GM19324 (cell line): ENCODE results near the gene GNAS.

ENCODE experiments used
- ATAC-seq: cut with Tn5 transposase; IDR thresholded peaks from one replicate; pipeline ENCODE4 v1.9.1; 2021; ENCODE audit warnings: mild to moderate bottlenecking, moderate library complexity; ENCODE audit not compliant: unreplicated experiment, low FRiP score

GNAS gene

GRCh38 chr20:58851969-58852458 is 502 bp upstream of the GNAS start:
- ATAC-seq: no peak

GRCh38 chr20:58853466-58853865 is 950 bp downstream of the GNAS start:
- no peak for ATAC-seq

- ATAC-seq: no peak
These were observed 1.6 kb downstream of the GNAS start for GRCh38 chr20:58853976-58854637.

GRCh38 chr20:58854638-58855471 is 2.3 kb downstream of the GNAS start:
- ATAC-seq: no peak

- no peak for ATAC-seq
These were observed 3.2 kb downstream of the GNAS start for GRCh38 chr20:58855506-58856389.

GRCh38 chr20:58863044-58863790 is 10.7 kb downstream of the GNAS start:
- ATAC-seq: no peak

- ATAC-seq: no peak
These were observed 11.8 kb downstream of the GNAS start for GRCh38 chr20:58864346-58864745.

- ATAC-seq: no peak
These were observed 13.3 kb downstream of the GNAS start for GRCh38 chr20:58865843-58866242.

- ATAC-seq: no peak
These were observed 14.7 kb downstream of the GNAS start for GRCh38 chr20:58867211-58867610.

GRCh38 chr20:58868795-58869194 is 16.3 kb downstream of the GNAS start:
- no peak for ATAC-seq

GRCh38 chr20:58869662-58870227 is 17.2 kb downstream of the GNAS start:
- no peak for ATAC-seq

- ATAC-seq: no peak
These were observed 17.9 kb downstream of the GNAS start for GRCh38 chr20:58870293-58871014.

GRCh38 chr20:58871533-58872102 is 19.1 kb downstream of the GNAS start:
- no peak for ATAC-seq

- no peak for ATAC-seq
These were observed 22.0 kb downstream of the GNAS start for GRCh38 chr20:58874469-58874868.

GRCh38 chr20:58875111-58875510 is 22.6 kb downstream of the GNAS start:
- ATAC-seq: no peak

GRCh38 chr20:58875541-58876134 is 23.1 kb downstream of the GNAS start:
- ATAC-seq: no peak

- no peak for ATAC-seq
These were observed 23.9 kb downstream of the GNAS start for GRCh38 chr20:58876437-58876836.
